HG02610 (cell line): ENCODE results near the gene ARHGDIB.

Experiments used
- ATAC-seq: cut with Tn5 transposase; IDR thresholded peaks from one replicate; pipeline ENCODE4 v1.9.1; 2021; ENCODE audit warnings: mild to moderate bottlenecking, moderate library complexity; ENCODE audit not compliant: unreplicated experiment

ARHGDIB gene

GRCh38 chr12:14902465-14902864, 58.9 kb downstream of the ARHGDIB start:
- no peak for ATAC-seq

GRCh38 chr12:14901228-14901562, 60.2 kb downstream of the ARHGDIB start:
- no peak for ATAC-seq

- no peak for ATAC-seq
Observed at GRCh38 chr12:14900521-14901227, 60.7 kb downstream of the ARHGDIB start.

GRCh38 chr12:14896521-14897169, 64.8 kb downstream of the ARHGDIB start:
- ATAC-seq, result no peak

- ATAC-seq, result no peak
Observed at GRCh38 chr12:14893506-14894250, 67.7 kb downstream of the ARHGDIB start.

GRCh38 chr12:14892726-14893505, 68.5 kb downstream of the ARHGDIB start:
- no peak for ATAC-seq
